ENCODE measurements around the gene TTLL1.
"Not testable (repeated sequence)": the region's sequence is repeated elsewhere in the genome, so short reads cannot be mapped to it uniquely, and the experiment has no call there.

The TTLL1 gene

DNA sequence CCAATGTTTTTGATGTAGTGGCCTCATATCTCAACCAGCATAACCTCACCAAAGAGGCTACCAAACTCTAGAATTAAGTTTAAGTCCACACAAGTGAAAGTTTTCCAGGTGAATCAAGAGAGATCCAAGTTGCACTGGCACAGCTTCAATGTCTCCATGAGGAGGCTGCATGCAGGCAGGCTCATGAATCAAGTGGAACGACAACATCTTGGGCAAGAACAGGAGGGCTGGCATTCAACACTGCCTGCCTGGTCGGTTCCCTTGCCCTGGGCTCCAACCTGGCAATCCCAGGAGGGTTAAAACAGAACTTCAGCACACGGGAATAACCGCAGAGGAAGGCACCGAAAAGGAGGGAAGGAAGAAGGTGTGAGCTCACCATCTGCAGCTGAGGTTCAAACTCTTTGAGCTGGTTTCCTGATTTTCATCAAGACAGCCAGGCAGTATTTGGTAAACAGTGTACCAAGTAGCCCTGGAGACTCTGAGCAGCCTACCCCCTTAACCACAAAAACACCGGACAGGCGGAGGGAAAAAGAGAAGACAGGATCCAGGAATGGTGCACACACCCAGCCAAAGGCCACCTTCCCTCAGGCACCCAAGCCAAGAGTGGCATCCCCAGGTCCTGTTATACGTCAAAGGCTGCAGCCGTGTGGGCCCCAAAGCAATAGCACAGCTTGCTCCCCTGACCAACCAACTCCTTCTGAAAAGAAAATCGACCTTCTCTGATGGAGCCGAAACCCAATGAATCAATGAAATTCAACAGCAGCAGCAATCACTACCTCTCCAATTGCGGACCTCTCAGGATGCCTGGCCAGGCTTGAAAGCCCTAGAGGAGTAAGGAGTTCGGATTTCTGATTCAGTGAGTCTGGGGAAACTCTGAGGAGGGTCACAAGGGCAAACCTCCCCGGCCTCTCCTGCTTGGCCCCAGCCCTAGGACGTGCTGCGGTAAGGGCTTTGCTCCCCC lies 75.6 kb downstream of the TTLL1 start:
- DNase-seq (ENCODE audit: low spot score), result peak; percentile 33

DNA sequence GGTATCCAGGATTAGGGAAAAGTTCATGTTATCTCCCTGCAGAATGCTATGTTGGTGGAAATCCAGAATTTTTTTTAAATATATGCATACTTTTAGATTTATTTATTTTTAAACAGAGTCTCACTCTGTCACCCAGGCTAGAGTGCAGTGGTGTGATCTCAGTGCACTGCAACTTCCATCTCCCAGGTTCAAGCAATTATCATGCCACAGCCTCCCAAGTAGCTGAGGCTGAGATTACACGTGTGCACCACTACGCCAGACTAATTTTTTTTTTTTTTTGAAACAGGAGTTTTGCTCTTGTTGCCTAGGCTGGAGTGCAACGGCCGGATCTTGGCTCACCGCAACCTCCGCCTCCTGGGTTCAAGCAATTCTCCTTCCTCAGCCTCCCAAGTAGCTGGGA lies 76.8 kb downstream of the TTLL1 start:
- no peak for DNase-seq (ENCODE audit: low spot score)

DNA sequence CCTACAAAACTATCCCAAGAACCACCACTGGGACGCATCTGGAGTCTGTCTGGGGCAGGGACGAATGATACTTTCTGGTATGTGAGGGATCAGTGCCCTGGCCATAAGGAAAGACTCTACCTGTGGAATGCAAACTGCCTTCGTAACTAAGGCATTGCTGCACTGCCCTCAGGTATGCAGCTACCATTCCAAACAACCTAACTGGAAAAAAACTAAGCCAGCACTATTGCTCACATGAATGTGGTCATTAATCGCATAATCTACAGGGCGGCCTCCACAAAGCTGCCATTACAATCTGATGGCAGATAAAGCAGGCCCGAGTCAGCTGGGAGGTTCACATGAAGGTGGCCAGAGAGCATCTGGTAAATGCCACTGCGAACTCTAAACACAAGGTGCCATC lies 78.1 kb downstream of the TTLL1 start:
- no peak for DNase-seq (ENCODE audit: low spot score)

DNA sequence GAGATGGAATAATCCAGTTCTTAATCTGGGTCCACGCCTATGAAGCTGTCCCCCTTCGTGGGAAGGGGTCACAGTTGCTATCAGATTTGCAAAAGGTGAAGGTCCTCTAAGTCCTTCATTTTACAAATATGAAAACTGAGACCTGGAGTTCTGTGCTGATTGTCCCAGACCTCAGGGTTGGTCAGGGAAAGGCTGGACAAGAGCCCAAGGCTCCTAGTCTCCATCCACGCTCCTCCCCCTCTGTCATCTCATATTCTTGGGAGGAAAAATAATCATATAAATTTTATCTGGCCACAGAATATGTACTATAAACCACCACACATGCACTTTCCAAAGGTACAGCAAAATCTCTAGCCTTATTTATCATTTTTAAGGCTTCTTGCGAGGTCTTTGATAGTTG lies 79.7 kb downstream of the TTLL1 start:
- DNase-seq (ENCODE audit: low spot score), result no peak

DNA sequence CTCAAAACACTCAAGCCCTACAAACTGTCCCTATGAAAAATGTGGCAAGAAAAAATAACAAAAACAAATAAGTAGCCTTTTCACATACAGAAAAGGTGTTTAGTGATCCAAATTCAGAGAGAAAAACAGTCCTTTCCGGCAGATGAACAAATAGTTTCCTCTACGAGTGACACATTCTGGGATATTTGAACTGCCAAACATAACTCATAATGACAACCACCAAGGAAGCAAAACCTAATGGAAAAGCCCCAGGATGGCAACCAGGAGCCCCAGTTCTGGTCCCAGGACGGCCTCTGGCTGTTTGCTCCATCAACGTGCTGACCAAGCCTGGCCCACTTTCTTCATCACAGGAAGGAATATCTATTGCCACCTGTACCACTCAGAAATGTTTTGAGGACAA lies 80.3 kb downstream of the TTLL1 start:
- DNase-seq (ENCODE audit: low spot score), result no peak

DNA sequence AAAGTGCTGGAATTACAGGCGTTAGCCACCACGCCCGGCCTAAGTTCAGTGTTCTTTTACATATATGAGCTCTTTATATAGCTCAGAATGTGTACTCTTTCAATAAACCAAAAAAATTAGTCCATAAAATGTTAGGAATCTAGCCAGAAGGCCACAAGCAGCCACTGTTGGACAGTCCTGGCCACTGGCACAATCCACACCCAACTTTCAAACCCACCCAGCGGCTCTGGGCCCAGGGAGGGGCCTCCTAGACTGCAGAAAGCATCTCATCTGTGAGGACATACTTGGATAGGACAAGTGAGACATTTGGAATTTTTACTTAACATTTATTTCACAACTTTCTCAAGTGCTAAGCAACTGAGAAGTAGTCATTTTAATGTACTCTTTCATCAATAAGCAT lies 80.7 kb downstream of the TTLL1 start:
- DNase-seq (ENCODE audit: low spot score), result no peak

DNA sequence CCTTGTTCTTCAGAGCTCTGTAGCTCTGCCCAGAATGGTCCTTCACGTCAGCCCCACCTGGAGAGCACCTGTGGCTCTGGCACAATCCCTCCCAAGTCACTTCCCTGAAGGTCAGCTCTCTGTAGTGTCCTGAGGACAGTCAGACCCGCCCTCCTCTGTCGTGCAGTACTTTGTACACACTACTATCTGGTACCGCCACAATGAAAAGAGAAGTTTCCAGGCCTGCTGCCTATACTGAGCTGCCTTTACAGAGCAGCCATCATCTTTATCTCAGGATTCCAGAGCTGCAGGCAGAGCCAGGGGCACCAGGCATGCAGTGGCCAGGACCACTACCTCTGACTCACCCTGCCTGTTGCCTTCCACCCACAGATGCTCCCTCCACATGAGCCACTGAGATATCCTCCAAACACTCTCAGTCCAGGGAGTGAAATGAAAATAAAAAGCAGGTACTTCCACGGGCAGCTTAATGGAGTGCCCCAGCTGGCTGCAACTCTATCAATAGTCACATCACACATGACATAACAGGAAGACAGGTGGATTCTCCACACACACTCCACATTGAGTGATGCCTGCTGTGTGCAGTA lies 81.6 kb downstream of the TTLL1 start:
- no peak for DNase-seq (ENCODE audit: low spot score)

DNA sequence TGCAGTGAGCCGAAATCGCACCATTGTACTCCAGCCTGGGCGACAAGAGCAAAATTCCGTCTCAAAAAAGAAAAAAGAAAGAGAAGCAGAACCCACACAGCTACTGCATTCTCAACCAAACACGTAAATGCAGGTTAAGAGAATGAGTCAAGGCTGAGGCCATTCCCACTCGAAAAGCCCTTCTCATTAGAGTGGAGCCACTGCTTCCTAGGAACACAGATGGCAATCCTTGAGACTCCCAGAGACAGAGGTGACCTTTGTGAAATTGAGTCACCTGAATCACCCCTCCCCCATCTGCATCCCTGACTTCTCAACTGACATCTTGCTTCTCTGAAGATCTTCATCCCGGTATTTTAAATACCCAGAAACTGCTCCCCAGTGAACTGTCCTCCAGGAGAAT lies 82.4 kb downstream of the TTLL1 start:
- no peak for DNase-seq (ENCODE audit: low spot score)

DNA sequence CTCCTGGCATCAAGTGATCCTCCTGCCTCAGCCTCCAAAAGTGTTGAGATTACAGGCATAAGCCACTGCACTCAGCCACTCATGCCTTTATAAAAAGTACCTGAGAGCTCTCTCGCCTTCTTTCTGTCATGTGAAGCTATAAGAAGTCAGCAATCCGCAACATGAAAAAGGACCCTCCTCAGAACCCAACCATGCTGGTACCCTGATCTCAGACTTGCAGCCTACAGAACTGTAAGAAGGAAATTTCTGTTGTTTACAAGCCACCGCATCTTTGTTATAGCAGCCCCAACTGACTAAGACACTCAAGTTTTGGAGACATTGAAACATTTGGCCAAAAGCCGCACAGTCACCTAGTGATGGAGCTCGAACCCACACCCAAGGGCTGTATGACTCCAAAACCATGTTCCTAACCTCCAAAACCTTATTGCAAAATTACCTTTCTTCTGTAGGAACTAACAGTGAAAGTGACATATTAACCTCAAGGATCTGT lies 83.1 kb downstream of the TTLL1 start:
- DNase-seq (ENCODE audit: low spot score), result no peak

DNA sequence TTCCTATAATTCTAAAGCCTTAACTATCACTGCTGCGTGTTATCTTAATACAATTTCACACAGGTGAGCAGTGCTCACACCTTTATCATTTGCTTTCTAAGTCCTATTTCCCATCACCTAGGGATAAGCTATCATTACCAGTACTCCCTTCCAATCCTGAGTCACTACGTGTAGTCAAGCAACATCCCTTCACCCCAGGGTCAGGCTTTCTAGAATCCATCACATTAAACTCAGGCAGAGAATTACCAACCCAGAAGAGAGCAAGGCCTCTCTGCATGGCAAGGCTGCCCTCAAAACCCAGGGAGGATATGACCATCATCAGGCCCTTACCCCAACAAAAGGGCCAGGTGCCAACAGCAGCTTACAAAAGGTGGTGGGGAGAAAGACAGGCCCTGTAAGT lies 84.1 kb downstream of the TTLL1 start:
- no peak for DNase-seq (ENCODE audit: low spot score)

DNA sequence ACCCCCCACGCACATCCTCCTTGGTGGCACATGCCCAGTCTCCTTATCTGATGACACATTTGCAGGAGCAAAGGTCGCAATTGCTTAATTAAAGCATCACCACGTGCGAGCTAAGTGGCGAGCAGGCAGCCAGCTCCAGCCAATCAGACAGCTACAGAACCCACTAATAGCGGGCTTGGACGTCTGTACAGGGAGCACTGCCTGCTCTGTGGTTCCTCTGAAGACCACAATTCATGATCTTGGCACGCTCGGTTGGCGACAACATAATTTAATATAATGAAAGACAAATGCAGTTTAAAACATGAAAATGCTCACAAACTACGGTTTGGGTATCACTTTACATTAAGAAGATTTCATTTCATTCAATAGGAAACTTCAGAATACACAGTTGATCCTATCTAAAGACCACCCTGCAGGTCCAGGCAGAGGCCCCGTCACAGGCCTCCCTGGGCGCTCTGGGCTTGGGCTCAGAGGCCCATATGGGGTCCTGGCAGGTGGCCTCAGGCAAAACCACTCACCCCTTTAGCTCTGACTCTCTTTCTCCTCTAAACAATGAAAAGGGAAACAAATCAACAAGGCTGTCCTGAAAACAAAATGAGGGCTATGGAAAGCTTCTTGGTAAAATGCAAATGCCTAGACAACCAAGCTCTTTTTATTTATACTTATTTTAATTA lies 84.7 kb downstream of the TTLL1 start:
- DNase-seq (ENCODE audit: low spot score), result peak; percentile 9

DNA sequence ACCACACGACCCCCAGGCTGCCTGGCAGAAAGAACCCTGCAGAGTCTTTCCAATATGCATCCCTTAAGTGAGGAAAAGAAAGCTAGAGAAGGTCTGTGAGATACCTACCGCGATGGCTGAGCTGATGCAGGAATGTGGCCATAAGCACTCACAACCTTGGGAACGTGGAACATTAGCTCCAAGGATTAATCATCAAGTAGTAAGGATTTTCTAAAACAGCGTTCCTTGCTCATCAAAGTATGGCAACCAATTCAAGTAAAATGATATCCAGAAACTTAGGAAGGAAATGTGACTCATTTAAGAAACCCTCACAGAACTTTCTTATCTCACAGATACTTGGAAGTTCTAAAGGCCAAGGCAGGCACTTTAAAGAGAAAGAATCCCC lies 87.0 kb downstream of the TTLL1 start:
- DNase-seq (ENCODE audit: low spot score), result no peak

DNA sequence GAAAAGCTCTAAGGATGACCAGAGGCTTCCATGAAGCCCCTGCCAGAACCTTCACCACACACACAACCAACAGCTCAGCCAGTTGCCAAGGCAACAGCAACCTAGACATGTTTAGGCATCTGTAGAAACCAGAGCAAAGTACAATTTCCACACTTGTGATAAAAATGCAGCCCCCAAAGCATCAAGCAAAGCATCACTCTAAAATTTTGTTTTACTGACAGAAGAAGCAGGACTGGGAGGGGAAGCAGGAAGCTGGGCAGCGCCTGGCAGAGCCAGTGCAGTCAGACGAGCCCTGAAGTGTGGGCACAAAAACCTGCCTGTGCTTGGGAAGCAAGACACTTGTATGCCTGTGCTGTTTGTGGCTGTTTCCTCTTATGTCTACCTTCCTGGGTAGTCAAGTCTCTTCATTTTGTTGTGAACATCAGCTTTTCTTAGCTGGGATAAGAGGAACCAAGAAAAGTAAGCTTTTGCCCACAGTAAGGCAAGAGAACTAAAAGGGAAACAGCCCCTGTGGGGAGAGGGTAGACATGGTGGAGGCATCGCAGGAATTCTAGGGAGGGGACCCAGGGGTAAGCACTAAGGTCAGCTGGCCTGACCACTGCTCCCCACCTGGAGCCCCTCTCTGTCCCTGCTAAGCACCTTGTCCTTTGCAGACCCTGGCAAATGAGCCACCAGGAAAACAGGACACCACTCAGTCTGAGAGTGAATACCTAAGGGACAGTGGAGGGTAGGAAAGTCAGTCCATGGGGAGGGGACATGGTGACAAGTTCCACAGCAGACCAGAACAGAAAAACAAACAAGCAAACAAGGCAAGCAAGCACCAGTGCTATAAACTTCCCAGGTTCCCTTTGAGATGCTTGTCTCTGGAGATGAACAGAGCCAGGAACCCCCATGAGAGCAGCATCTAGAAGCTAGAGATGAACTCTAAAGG lies 87.7 kb downstream of the TTLL1 start:
- peak; percentile 16 for DNase-seq (ENCODE audit: low spot score)

DNA sequence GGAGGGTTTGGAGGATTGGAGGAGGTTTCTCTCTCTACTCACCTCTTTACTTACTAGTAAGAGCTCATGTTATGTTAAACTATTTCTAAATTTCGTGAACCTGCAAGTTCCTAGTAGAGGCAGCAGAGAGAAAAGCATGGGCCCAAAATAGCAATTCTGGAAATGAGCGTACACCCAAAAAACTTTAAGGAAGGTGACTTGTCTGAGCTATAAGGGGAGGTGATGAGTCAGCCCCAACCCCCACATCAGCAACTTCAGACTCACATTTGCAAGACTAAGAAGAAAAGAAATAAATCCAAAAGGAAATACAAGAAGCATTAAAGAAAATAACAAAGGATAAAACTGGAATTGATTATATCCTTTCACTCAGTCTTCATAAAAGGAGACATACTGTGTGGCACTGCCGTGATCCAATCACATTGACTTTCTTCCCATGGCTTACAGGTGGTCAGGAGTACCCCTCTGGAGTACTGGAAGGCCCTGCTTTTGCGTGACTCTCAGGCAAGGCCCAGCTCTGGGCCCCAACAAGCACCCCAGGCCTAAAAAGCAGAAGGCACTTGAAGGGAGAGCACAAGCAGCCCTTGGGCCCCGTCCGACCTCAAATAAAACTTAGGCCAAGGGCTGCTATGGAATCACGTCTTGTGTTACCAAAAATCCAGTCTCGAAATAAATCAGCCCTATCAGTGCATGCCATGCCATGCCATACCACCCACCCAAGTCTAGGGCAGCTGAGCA lies 88.6 kb downstream of the TTLL1 start:
- DNase-seq (ENCODE audit: low spot score), result no peak

DNA sequence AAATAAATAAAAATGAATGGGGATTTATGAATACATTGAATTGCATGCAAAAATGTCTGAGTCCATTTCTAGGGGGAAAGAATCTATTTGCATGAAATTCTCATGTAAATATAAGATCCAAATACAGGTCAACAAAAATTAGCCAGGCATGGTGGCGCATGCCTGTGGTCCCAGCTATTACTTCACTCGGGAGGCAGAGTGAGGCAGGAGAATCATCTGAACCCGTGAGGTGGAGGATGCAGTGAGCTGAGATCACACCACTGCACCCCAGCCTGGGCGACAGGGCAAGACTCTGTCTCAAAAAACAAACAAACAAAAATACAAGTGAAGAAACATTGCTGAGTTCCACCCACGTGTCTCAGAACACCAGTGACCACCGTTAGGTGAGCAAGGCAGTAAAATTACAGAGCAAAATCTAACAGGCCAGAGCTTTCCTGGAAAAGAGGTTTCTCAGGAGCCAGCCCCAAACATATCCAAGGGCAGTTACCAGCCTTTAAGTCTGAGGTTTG lies 91.6 kb downstream of the TTLL1 start:
- DNase-seq (ENCODE audit: low spot score), result no peak

DNA sequence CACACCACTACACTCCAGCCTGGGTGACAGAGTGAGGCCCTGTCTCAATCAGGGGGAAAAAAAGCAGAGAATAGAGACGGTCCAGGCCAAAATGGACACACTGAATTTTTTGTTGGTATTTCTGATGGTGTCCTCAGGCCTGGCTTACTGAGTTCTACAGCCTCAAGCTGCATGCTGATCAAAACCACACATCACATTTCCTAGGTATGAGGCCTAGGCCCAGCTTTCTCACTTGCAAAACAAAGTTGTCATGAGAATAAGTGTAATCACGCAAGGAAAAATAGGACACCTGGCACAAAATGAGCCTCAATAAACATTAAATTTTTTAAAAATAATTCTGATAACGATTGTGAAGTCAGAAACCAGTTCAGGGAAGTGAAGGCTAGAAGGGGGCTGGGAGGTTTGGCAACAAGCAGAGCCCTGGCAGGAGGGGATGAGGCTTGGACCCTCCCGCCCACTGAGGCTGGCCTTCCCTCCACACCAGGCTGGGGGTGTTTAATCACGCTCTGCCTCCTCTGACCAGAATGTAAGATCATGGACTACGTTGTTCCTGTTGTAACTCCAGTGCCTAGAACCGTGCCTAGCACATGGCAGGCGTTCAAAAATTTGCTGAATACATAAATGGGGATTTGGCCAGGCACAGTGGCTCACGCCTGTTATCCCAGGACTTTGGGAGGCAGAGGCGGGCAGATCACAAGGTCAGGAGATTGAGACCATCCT lies 92.4 kb downstream of the TTLL1 start:
- DNase-seq (ENCODE audit: low spot score), result no peak

DNA sequence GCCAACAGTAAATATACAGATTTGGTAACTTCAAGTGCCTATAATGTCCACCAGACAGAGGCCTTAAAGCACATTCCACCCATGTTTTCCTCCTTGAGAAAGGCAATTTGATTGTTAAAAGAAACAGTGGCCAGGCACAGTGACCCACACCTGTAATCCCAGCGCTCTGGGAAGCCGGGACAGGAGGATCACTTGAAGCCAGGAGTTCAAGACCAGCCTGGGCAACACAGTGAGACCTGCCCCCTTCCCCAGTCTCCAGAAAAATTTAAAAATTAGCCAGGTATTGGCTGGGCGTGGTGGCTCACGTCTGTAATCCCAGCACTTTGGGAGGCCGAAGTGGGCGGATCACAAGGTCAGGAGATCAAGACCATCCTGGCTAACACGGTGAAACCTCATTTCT lies 93.5 kb downstream of the TTLL1 start:
- DNase-seq (ENCODE audit: low spot score), result not testable (repeated sequence)

DNA sequence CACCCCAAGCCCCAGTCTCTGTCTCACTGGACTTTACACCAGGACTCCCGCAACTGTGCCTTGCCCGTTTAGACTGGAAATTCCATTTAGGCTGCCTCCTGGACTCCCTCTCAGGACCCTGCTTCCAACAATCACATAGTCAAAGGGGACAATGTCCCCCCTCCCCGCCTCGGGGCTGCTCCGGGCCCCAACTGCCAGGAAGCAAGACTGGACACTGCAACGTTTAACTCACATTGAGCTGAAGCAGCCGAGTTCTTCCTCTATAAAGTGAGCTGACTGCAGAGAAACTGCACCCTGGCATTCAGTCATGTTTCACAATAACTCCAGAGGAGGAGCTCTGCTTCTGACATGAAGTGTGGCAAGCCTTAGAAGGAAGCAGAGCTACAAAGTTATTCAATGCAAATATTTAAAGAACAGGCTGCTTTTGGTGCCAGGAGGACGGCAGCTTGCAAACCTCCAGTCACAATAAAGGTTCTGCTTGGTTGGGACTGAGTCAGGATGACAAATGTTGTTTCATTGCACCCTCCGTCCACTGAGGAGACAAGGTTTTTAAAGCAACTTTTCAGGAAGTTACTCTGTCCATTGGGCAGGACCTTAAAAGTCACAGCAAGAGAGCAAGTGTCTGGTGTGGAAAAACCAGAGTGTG lies 94.2 kb downstream of the TTLL1 start:
- no peak for DNase-seq (ENCODE audit: low spot score)

DNA sequence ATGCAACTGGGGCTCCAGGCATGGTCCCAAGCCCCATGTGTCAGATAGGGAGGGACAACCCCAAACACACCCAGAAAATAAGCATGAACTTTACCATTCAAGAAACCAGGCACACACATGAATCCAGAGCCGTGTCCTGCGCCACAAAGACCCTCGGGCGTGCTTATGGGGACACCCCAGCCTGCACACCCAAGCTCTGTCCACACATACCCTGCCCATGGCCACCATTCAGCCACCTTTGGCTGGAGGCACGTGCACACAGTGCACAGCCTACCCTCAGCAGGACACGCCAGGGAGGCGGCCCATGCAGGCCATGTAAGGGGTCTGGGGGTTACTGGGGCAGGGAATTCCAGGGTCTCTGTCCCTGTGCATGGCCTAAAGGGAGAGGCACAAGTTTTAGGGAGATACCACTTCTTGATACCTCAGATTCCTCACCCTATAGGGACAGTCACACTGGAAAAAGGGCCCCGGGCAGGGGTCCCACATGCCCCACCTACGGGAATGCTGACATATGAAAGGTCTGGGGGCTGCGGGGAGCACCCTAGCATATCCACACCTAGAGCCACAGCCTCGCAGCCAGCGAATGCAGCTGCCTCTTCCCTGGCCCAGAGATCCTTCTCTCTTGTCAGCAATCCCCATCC lies 94.8 kb downstream of the TTLL1 start:
- DNase-seq (ENCODE audit: low spot score), result no peak
